ENCODE results near the gene NPHP1.
"Not testable (repeated sequence)": the region's sequence is repeated elsewhere in the genome, so short reads cannot be mapped to it uniquely, and the experiment has no call there.

NPHP1 gene

DNA sequence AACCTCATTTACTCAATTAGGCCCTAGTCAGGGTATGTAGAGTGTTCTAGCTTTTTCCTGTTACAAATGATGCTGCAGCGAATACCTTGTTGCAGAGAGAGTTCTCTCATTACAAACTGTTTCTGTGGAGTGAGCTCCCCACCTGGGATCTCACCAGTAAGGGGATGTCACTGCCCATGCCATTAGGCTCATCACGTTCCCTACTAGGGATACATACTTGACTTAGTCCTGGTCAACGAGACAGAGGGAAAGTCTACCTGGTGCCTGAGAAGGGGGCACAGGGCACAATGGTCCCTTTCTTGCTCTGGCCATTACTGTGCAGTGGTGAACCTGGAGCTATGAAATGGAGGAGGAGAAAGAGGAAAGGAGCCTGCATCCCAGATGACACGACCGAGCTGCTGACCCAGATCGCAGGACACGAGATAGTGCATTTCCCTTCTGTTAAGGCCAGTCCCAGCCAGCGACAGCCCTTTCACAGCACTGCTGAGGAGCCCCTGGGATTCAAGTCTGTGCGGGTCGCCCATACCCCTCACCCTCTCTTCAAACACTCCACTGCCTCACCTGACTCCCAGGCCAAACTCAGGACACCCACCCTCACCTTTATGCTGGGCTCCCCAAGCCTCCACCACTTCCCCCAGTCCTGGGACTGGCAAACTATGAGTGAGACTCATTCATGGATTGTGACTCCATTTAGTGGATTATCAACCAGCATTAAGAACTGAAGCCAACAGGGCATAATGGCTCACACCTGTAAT is 105.2 kb downstream of the NPHP1 start:
- Mint-ChIP-seq H3K27ac (no peak overlapping the region), H3K27me3 (peaks cover 1% of the 10 kb centered on the region), H3K36me3 (ENCODE audit: low read depth) (no peaks in the 10 kb centered on the region), H3K4me3 (no peak overlapping the region), H3K9me3 (peaks cover 6% of the 10 kb centered on the region), H3K4me1 (ENCODE audit: low read depth) (peaks cover 23% of the 10 kb centered on the region)
- intact Hi-C loops (cut with micrococcal nuclease) = no loop called here

DNA sequence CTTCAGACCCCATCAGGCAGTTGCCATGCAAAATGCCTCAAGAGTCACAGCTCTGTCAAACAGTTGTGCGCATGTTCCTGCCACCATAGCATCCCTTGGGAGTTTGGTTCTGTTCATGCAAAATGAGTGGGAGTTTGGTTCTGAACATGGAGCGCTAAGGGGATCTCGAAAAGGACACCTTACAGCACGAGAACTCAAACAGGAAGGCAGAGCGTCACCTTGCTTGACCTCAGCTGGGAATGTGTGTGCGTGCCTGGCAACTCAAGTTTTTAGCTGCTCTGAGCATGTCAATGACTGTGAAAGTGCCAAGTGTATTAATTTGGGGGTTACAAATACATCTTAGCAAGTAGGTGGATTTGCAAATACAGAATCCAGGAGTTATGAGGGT is 105.8 kb downstream of the NPHP1 start:
- H3K36me3 Mint-ChIP-seq (ENCODE audit: low read depth) = no peaks in the 10 kb centered on the region
- H3K4me1 Mint-ChIP-seq (ENCODE audit: low read depth) = peaks cover 23% of the 10 kb centered on the region
- H3K27ac Mint-ChIP-seq = no peak overlapping the region
- no peak overlapping the region for H3K4me3 Mint-ChIP-seq
- intact Hi-C loops (cut with micrococcal nuclease) = no loop called here
- peaks cover 1% of the 10 kb centered on the region for H3K27me3 Mint-ChIP-seq
- peaks cover 6% of the 10 kb centered on the region for H3K9me3 Mint-ChIP-seq

GRCh38 chr2:110097506-110098220 is 107.2 kb downstream of the NPHP1 start:
- intact Hi-C loops (cut with micrococcal nuclease) = no loop called here
- H3K27me3 Mint-ChIP-seq = peaks cover 1% of the 10 kb centered on the region

DNA sequence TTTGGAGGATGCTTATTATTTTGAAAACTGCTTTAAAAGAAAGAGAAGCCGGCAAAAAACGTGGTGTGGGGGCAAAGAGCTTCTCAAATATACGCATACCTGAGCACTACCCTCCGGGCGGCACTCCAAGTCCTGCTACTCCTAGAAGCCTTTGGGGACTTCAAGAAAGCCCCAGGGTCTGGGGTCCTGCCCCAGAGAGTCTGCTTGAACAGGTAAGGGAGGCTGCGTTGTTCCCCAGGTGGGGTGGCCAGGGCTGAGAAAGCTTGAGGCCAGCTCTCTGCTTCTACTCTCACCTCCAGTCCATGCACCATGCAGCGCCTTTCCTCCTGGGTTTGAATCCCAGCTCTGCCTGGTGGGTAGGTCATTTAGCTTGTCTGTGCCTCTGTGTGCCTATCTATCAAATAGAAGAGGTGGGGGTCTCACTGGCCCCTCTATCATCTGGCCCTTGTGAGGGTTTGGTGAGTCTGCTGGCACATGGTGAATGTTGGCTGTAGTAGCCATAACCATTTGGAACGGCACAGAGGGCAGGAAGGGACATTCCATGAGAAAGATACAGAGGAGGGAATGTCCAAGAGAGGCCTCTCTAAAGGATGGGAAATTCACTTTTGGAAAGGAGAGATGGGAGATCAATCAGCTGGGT is 108.7 kb downstream of the NPHP1 start:
- Mint-ChIP-seq H3K36me3 (ENCODE audit: low read depth) (no peaks in the 10 kb centered on the region), H3K27me3 (peaks cover 1% of the 10 kb centered on the region), H3K4me3 (no peak overlapping the region), H3K27ac (no peak overlapping the region), H3K4me1 (ENCODE audit: low read depth) (peaks cover 9% of the 10 kb centered on the region), H3K9me3 (peaks cover 6% of the 10 kb centered on the region)
- intact Hi-C loops (cut with micrococcal nuclease) = no loop called here

More at GRCh38 chr2:110097506-110098220, 107.2 kb downstream of the NPHP1 start:
- Mint-ChIP-seq H3K9me3 (peaks cover 6% of the 10 kb centered on the region), H3K4me3 (no peak overlapping the region), H3K4me1 (ENCODE audit: low read depth) (peaks cover 23% of the 10 kb centered on the region), H3K36me3 (ENCODE audit: low read depth) (no peaks in the 10 kb centered on the region), H3K27ac (no peak overlapping the region)

GRCh38 chr2:110094884-110095534 is 109.8 kb downstream of the NPHP1 start:
- H3K4me1 Mint-ChIP-seq (ENCODE audit: low read depth); H3K27ac Mint-ChIP-seq; H3K36me3 Mint-ChIP-seq (ENCODE audit: low read depth); H3K9me3 Mint-ChIP-seq; intact Hi-C loops (cut with micrococcal nuclease); H3K27me3 Mint-ChIP-seq; H3K4me3 Mint-ChIP-seq: not testable (repeated sequence)

GRCh38 chr2:110093924-110094323 is 110.9 kb downstream of the NPHP1 start:
- H3K4me1 Mint-ChIP-seq (ENCODE audit: low read depth); H3K4me3 Mint-ChIP-seq; H3K27me3 Mint-ChIP-seq; H3K9me3 Mint-ChIP-seq; H3K36me3 Mint-ChIP-seq (ENCODE audit: low read depth); H3K27ac Mint-ChIP-seq; intact Hi-C loops (cut with micrococcal nuclease): not testable (repeated sequence)

GRCh38 chr2:110090164-110090563 is 114.6 kb downstream of the NPHP1 start:
- H3K4me1 Mint-ChIP-seq (ENCODE audit: low read depth); H3K4me3 Mint-ChIP-seq; H3K27ac Mint-ChIP-seq: not testable (repeated sequence)

DNA sequence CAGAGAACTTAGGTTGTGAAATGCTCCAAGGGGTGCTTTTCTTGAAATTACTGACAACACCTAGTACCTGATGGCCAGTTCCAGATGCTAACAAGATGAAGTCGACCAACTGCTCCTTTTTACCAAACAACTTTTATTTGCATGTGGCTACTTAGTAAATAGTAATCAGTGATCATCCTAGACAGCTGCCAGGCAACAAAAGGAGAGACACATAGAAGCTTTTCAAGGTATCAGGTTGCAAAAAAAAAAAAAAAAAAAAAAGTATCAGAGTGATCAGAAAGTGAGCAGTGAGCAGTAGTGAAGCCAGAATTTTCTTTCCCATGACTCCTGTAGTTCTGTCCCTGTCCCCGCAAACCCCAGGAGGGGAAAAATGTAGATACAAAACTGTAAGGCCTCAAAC is 121.1 kb downstream of the NPHP1 start:
- intact Hi-C loops (cut with micrococcal nuclease); H3K4me1 Mint-ChIP-seq (ENCODE audit: low read depth); H3K4me3 Mint-ChIP-seq; H3K27ac Mint-ChIP-seq; H3K27me3 Mint-ChIP-seq; H3K9me3 Mint-ChIP-seq; H3K36me3 Mint-ChIP-seq (ENCODE audit: low read depth): not testable (repeated sequence)

More at GRCh38 chr2:110090164-110090563, 114.6 kb downstream of the NPHP1 start:
- H3K9me3 Mint-ChIP-seq; H3K36me3 Mint-ChIP-seq (ENCODE audit: low read depth); H3K27me3 Mint-ChIP-seq; intact Hi-C loops (cut with micrococcal nuclease): not testable (repeated sequence)

- H3K27ac Mint-ChIP-seq = not testable (repeated sequence)
Observed at GRCh38 chr2:110083162-110083561, 121.7 kb downstream of the NPHP1 start.

DNA sequence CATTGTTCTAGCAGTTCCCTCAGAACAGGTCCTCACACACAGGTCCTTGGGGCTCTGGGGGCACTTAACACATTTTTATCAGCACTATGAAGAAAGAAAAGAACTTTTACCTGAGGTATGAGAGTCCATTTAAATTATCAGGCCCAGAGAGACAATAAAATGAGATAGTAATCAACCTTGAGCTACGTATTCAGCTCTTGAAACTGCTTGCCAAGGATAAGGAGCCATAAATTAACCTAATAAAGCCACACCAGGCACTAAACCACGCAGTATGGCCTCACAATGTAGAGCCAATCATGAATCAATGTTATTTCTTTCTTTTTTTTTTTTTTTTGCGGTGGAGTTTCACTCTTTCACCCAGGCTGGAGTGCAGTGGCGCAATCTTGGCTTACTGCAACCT is 126.7 kb downstream of the NPHP1 start:
- H3K27me3 Mint-ChIP-seq; H3K27ac Mint-ChIP-seq; H3K9me3 Mint-ChIP-seq; intact Hi-C loops (cut with micrococcal nuclease); H3K4me3 Mint-ChIP-seq; H3K36me3 Mint-ChIP-seq (ENCODE audit: low read depth); H3K4me1 Mint-ChIP-seq (ENCODE audit: low read depth): not testable (repeated sequence)

More at GRCh38 chr2:110083162-110083561, 121.7 kb downstream of the NPHP1 start:
- H3K4me3 Mint-ChIP-seq; H3K36me3 Mint-ChIP-seq (ENCODE audit: low read depth); intact Hi-C loops (cut with micrococcal nuclease); H3K9me3 Mint-ChIP-seq; H3K4me1 Mint-ChIP-seq (ENCODE audit: low read depth); H3K27me3 Mint-ChIP-seq: not testable (repeated sequence)

DNA sequence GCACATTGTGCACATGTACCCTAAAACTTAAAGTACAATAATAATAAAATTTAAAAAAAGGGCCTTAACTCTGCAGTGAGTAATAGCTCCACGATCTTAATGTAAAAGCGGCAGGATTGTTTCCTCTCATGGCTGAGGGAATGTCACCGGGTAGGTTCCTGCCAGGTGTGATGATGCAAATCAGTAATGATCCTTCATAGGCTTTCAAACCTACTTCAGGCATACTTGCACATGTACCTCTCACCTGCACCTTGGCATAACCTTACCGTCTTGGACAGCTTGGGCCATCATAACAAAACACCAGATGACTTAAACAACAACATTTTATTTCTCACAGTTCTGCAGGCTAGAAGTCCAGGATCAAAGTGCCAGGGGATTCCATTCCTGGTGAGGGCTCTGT is 128.9 kb downstream of the NPHP1 start:
- H3K27ac Mint-ChIP-seq; H3K4me3 Mint-ChIP-seq; H3K36me3 Mint-ChIP-seq (ENCODE audit: low read depth); H3K27me3 Mint-ChIP-seq; H3K4me1 Mint-ChIP-seq (ENCODE audit: low read depth); intact Hi-C loops (cut with micrococcal nuclease); H3K9me3 Mint-ChIP-seq: not testable (repeated sequence)

All from dendritic cell treated with granulocyte-macrophage colony-stimulating factor and Interleukin-4, amounts not matched to agents 40 ng/mL and 50 ng/mL, for 4 days (primary cell).